Lung (tissue), 12 donors: ENCODE measurements around the gene TDO2. TPM values are rescaled to one million over a fixed set of nuclear protein-coding genes. Genes with fewer than 3 reads are reported as not detected.
"Not testable (repeated sequence)": the region's sequence is repeated elsewhere in the genome, so short reads cannot be mapped to it uniquely, and the experiment has no call there.

Experiments used
- ATAC-seq: fragments of 200-7000 bp; cut with Tn5 transposase; one replicate; pipeline ENCODE4 v1.9.1; 2020; ENCODE audit warnings: moderate number of reproducible peaks; ENCODE audit not compliant: insufficient read depth, low FRiP score
- DNase-seq, 3 donors: peaks; one replicate each; pipeline ENCODE4 v3.0.0-alpha.2; 2013 to 2017
- H3K27ac ChIP-seq, 2 donors: one replicate each; pipeline ENCODE4 v1.5.1; 2013; ENCODE audit warnings: mild to moderate bottlenecking in 2 of 2, moderate library complexity in 2 of 2, control low read depth in 1 of 2, inconsistent platforms in 1 of 2, low read depth in 1 of 2, low read length in 1 of 2
- H3K27me3 ChIP-seq, 3 donors: one replicate each; pipeline ENCODE4 v1.5.1; 2013; ENCODE audit warnings: low read length in 2 of 3; ENCODE audit not compliant: control insufficient read depth in 3 of 3, insufficient read depth in 3 of 3
- H3K36me3 ChIP-seq, 4 donors: one replicate each; pipeline ENCODE4 v1.5.1; 2013; ENCODE audit warnings: low read length in 4 of 4, mild to moderate bottlenecking in 1 of 4, moderate library complexity in 1 of 4; ENCODE audit not compliant: control insufficient read depth in 4 of 4, insufficient read depth in 4 of 4
- H3K4me1 ChIP-seq, 5 donors: one replicate each; pipeline ENCODE4 v1.5.1; 2013; ENCODE audit warnings: low read length in 5 of 5, mild to moderate bottlenecking in 2 of 5, moderate library complexity in 1 of 5; ENCODE audit not compliant: control insufficient read depth in 5 of 5, insufficient read depth in 5 of 5
- H3K4me3 ChIP-seq: one replicate; pipeline ENCODE4 v1.5.1; 2013; ENCODE audit warnings: mild to moderate bottlenecking, control low read depth, moderate library complexity
- H3K9ac ChIP-seq, 2 donors: one replicate each; pipeline ENCODE4 v1.5.1; 2013; ENCODE audit warnings: low read length in 2 of 2, control low read depth in 1 of 2; ENCODE audit not compliant: insufficient read depth in 1 of 2
- H3K9me3 ChIP-seq, 4 donors: one replicate each; pipeline ENCODE4 v1.5.1; 2013; ENCODE audit warnings: low read length in 3 of 4, mild to moderate bottlenecking in 1 of 4, moderate library complexity in 1 of 4; ENCODE audit not compliant: control insufficient read depth in 4 of 4, insufficient read depth in 3 of 4
- CTCF ChIP-seq: IDR thresholded peaks from 2 replicates; pipeline ENCODE4 v1.5.1; 2012; ENCODE audit warnings: mild to moderate bottlenecking; ENCODE audit errors: control extremely low read depth, extremely low read depth
- WGBS, 2 donors: extraction: QIAGEN DNeasy Blood & Tissue Kit; methylation state at CpG; one replicate each; pipeline ENCODE4 v1.1.7; 2013; 5-methylcytosine and 5-hydroxymethylcytosine counted together
- polyA plus RNA-seq, 2 donors: library from polyadenylated mRNA; stranded (reverse); fragments of 200-250 nt; gene quantifications; one replicate each; pipeline ENCODE4 v1.2.1, GENCODE V29; 2013
- total RNA-seq, 2 donors: library from RNA; depleted of rRNA in 1 of 2; stranded (reverse); fragments of >200 nt in 1 of 2; gene quantifications; one replicate each; pipeline ENCODE4 v1.2.1, GENCODE V29; 2014 to 2021
- donor health status: control.
- donor health status: control.
- donor health status: Bipolar disorder and iron deficiency.
- donor health status: healthy.
- donor health status: DM: yes; HTN: yes; CAD: no.

Gene TDO2
- total and polyA plus RNA-seq, 4 donors, result 0.43 to 27.4 (median 4.1) TPM

GRCh38 chr4:155924637-155925036, 21.1 kb downstream of the TDO2 start:
- no peak for DNase-seq
- Histone ChIP-seq H3K9ac (no peak overlapping the region), H3K4me1 (no peaks in the 10 kb centered on the region), H3K36me3 (peaks cover 6 to 33% (median 20%) of the 10 kb centered on the region in 4 donors), H3K27ac (no peak overlapping the region), H3K9me3 (peaks cover 0 to 2% (median 0%) of the 10 kb centered on the region in 4 donors), H3K4me3 (no peak overlapping the region), H3K27me3 (no peaks in the 10 kb centered on the region)
- 65 to 95% methylated on average over 3 of the region's 3 CpGs for whole genome bisulfite sequencing, 2 donors
- ATAC-seq, result no peak
- TF ChIP-seq CTCF, result no peak

GRCh38 chr4:155929833-155930232, 26.3 kb downstream of the TDO2 start:
- Histone ChIP-seq H3K9ac (no peak overlapping the region), H3K27ac (no peak overlapping the region), H3K4me3 (no peak overlapping the region), H3K4me1 (no peaks in the 10 kb centered on the region), H3K27me3 (no peaks in the 10 kb centered on the region), H3K36me3 (peaks cover 7 to 26% (median 17%) of the 10 kb centered on the region in 4 donors), H3K9me3 (peaks cover 0 to 2% (median under 1%) of the 10 kb centered on the region in 4 donors)
- ATAC-seq (no peak), DNase-seq (no peak)
- WGBS, 2 donors, result 93% methylated on average over 3 of the region's 3 CpGs
- no peak for TF ChIP-seq CTCF

- no peak overlapping the region for H3K27ac ChIP-seq
- ATAC-seq, result no peak
- no peak overlapping the region for H3K9ac ChIP-seq
- peaks cover 10 to 25% (median 16%) of the 10 kb centered on the region in 4 donors for H3K36me3 ChIP-seq
- H3K9me3 ChIP-seq, result peaks cover 0 to 2% (median under 1%) of the 10 kb centered on the region in 4 donors
- H3K4me1 ChIP-seq, result no peaks in the 10 kb centered on the region
- no peak for DNase-seq
- TF ChIP-seq CTCF, result no peak
- H3K27me3 ChIP-seq, result no peaks in the 10 kb centered on the region
- H3K4me3 ChIP-seq, result no peak overlapping the region
- WGBS, 2 donors, result 86 to 90% methylated on average over 2 of the region's 2 CpGs
Observed at GRCh38 chr4:155930330-155930729, 26.8 kb downstream of the TDO2 start.

- WGBS, 2 donors, result 95 to 97% methylated on average over 4 of the region's 4 CpGs
- H3K36me3 ChIP-seq, result peaks cover 10 to 18% (median 14%) of the 10 kb centered on the region in 4 donors
- no peak for TF ChIP-seq CTCF
Observed at GRCh38 chr4:155931634-155932033, 28.1 kb downstream of the TDO2 start.

GRCh38 chr4:155934634-155935033, 31.1 kb downstream of the TDO2 start:
- not testable (repeated sequence) for H3K9me3 ChIP-seq, H3K4me3 ChIP-seq, DNase-seq, H3K27me3 ChIP-seq, ATAC-seq, H3K4me1 ChIP-seq, H3K9ac ChIP-seq, H3K27ac ChIP-seq
- H3K36me3 ChIP-seq, result peaks cover 8 to 16% (median 12%) of the 10 kb centered on the region in 4 donors
- 94 to 98% methylated on average over 4 of the region's 4 CpGs for WGBS, 2 donors

More at GRCh38 chr4:155931634-155932033, 28.1 kb downstream of the TDO2 start:
- H3K27me3 ChIP-seq, result no peaks in the 10 kb centered on the region
- ATAC-seq (no peak), DNase-seq (no peak)
- no peak overlapping the region for H3K9ac ChIP-seq
- no peak overlapping the region for H3K4me3 ChIP-seq
- H3K27ac ChIP-seq, result no peak overlapping the region
- peaks cover 0 to 2% (median under 1%) of the 10 kb centered on the region in 4 donors for H3K9me3 ChIP-seq
- peaks cover 0 to 7% (median 0%) of the 10 kb centered on the region in 5 donors for H3K4me1 ChIP-seq
